ENCODE measurements around the gene CYB5R3. TPM values are rescaled to one million over a fixed set of nuclear protein-coding genes. Genes with fewer than 3 reads are reported as not detected.
A peak's percentile ranks its signal among the peaks of the same experiment; 100 is the strongest.

Gene CYB5R3
- polyA plus RNA-seq, 6 donors from 2014 or later: 72.0 to 142 (median 83.8) TPM

DNA sequence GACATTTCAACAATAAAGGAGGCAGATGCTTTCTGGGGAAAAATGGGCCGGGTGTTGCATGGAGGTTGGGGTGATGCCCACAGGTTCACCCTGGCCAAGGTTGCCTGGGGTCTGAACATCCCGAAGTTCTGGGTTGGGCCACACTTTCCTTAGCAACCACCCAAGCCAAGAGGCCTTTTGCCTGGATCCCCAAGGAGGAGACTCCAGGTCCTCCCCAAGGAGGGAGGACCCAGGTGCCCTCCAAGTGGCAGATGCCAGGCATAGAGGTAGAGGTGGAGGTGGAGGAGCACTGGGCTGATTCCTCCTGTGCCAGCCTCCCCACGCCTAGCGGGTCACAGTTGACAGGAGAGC is 1.2 kb downstream of the CYB5R3 start:
- peak overlapping the region in 5 of 6 donors; percentile 85 to 100 (median 98) for H3K27ac Mint-ChIP-seq
- DNase-seq: no peak
- H3K36me3 Mint-ChIP-seq: no peaks in the 10 kb centered on the region
- no peak for ATAC-seq (ENCODE audit: low read depth in 2 of 2)
- H3K9me3 Mint-ChIP-seq: peaks cover 0 to 2% (median 0%) of the 10 kb centered on the region in 7 donors
- H3K27me3 Mint-ChIP-seq: no peaks in the 10 kb centered on the region
- peak overlapping the region; percentile 78 to 99 (median 97) for H3K4me3 Mint-ChIP-seq
- H3K4me1 Mint-ChIP-seq: peaks cover 32 to 57% (median 55%) of the 10 kb centered on the region in 3 donors

GRCh38 chr22:42646569-42647525 is 2.3 kb downstream of the CYB5R3 start:
- Mint-ChIP-seq H3K27ac (peak overlapping the region in 4 of 6 donors; percentile 60 to 89 (median 72)), H3K36me3 (no peaks in the 10 kb centered on the region), H3K9me3 (peaks cover 0 to 2% (median 0%) of the 10 kb centered on the region in 7 donors), H3K4me3 (peak overlapping the region; percentile 29 to 98 (median 92)), H3K27me3 (no peaks in the 10 kb centered on the region), H3K4me1 (peaks cover 36 to 66% (median 62%) of the 10 kb centered on the region in 3 donors)
- DNase-seq (no peak), ATAC-seq (ENCODE audit: low read depth in 2 of 2) (no peak)

DNA sequence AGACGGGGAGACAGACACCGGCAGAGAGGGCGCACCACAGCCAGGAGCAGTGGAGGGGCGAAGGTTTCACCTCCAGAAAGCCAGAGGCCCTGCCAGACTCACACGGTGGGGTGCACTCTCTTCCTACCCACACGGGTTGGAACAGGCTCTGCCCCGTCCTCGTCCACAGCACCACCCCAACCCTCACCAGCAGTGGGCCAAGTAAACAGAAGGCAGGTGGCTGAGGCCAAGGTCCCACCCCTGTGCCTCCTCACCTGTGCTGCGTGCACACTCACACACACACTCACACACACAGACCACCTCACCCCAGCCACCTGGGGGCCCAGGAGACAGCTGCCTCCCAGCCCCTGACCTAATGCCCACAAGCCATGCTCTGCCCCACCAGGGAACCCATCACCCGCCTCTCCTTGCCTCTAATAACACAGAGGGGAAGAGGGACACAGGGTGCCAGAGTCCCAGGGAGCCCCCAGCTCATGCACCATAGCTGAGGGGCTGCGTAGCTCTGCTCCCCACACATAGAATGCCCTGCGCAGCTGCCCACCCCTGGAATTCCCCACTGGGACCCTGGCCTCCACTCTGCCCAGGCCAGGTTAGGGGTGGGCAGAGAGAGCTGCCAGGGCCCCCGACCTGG is 3.1 kb downstream of the CYB5R3 start:
- ATAC-seq (ENCODE audit: low read depth in 2 of 2) (no peak), DNase-seq (peak; percentile 27)
- no peaks in the 10 kb centered on the region for H3K27me3 Mint-ChIP-seq
- H3K4me1 Mint-ChIP-seq: peaks cover 36 to 72% (median 67%) of the 10 kb centered on the region in 3 donors
- peak overlapping the region in 5 of 6 donors; percentile 61 to 88 (median 83) for H3K27ac Mint-ChIP-seq
- H3K36me3 Mint-ChIP-seq: no peaks in the 10 kb centered on the region
- peaks cover 0 to 2% (median 0%) of the 10 kb centered on the region in 7 donors for H3K9me3 Mint-ChIP-seq
- H3K4me3 Mint-ChIP-seq: peak overlapping the region; percentile 48 to 83 (median 62)

- Mint-ChIP-seq H3K36me3 (no peaks in the 10 kb centered on the region), H3K9me3 (peaks cover 0 to 2% (median 0%) of the 10 kb centered on the region in 7 donors), H3K4me1 (peaks cover 41 to 78% (median 72%) of the 10 kb centered on the region in 3 donors), H3K27ac (peak overlapping the region in 4 of 6 donors; percentile 56 to 85 (median 74)), H3K4me3 (peak overlapping the region; percentile 15 to 83 (median 71)), H3K27me3 (no peaks in the 10 kb centered on the region)
- DNase-seq (no peak), ATAC-seq (ENCODE audit: low read depth in 2 of 2) (no peak)
Measured at GRCh38 chr22:42645341-42645937, 3.8 kb downstream of the CYB5R3 start.

GRCh38 chr22:42644422-42645340 is 4.5 kb downstream of the CYB5R3 start:
- DNase-seq (no peak), ATAC-seq (ENCODE audit: low read depth in 2 of 2) (no peak)
- H3K9me3 Mint-ChIP-seq: peaks cover 0 to 2% (median 0%) of the 10 kb centered on the region in 7 donors
- H3K4me3 Mint-ChIP-seq: peak overlapping the region; percentile 48 to 77 (median 67)
- H3K36me3 Mint-ChIP-seq: no peaks in the 10 kb centered on the region
- no peaks in the 10 kb centered on the region for H3K27me3 Mint-ChIP-seq
- peaks cover 41 to 83% (median 77%) of the 10 kb centered on the region in 3 donors for H3K4me1 Mint-ChIP-seq
- peak overlapping the region; percentile 33 to 86 (median 84) for H3K27ac Mint-ChIP-seq

DNA sequence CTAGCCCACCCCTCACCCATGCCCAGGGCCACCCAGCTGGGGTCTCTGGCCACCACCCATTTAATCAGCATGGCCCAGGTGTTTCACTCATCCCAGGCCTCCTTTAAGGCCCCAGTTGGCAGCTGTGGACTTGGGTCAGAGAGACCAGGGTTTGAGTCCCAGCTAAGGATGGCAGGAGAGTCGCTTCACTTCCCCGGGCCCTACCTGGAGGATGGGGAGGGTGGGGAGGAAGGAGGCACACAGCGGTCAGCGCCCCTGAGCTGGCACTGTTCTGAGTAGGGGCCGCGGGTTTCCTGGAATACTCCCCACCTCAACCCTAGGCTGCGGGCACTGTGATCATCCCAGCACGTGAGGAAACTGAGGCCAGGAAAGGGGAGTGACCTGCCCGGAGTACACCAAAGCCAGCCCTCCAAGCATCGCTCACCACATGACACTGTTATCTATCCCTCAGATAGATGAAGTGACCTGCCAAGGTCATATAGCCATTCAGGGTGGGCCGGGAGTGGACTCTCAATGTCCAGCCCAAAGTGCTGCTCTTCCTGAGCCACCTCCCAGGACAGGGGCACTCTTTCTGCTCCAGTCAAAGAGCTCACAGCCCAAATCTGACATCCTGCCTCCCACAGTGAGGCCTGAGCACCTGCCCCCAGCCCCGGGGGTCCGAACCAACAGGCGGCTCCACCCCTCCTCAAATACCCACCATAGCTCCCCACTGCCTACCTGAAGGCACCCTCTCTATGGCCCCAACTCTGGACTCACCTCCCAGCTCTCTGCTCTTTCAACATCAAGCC is 5.4 kb downstream of the CYB5R3 start:
- peaks cover 40 to 89% (median 75%) of the 10 kb centered on the region in 3 donors for H3K4me1 Mint-ChIP-seq
- no peaks in the 10 kb centered on the region for H3K36me3 Mint-ChIP-seq
- H3K27ac Mint-ChIP-seq: peak overlapping the region in 5 of 6 donors; percentile 17 to 86 (median 85)
- ATAC-seq (ENCODE audit: low read depth in 2 of 2) (no peak), DNase-seq (no peak)
- H3K9me3 Mint-ChIP-seq: peaks cover 0 to 2% (median 0%) of the 10 kb centered on the region in 7 donors
- H3K27me3 Mint-ChIP-seq: no peaks in the 10 kb centered on the region
- H3K4me3 Mint-ChIP-seq: peak overlapping the region in 6 of 8 donors; percentile 9 to 77 (median 39)

DNA sequence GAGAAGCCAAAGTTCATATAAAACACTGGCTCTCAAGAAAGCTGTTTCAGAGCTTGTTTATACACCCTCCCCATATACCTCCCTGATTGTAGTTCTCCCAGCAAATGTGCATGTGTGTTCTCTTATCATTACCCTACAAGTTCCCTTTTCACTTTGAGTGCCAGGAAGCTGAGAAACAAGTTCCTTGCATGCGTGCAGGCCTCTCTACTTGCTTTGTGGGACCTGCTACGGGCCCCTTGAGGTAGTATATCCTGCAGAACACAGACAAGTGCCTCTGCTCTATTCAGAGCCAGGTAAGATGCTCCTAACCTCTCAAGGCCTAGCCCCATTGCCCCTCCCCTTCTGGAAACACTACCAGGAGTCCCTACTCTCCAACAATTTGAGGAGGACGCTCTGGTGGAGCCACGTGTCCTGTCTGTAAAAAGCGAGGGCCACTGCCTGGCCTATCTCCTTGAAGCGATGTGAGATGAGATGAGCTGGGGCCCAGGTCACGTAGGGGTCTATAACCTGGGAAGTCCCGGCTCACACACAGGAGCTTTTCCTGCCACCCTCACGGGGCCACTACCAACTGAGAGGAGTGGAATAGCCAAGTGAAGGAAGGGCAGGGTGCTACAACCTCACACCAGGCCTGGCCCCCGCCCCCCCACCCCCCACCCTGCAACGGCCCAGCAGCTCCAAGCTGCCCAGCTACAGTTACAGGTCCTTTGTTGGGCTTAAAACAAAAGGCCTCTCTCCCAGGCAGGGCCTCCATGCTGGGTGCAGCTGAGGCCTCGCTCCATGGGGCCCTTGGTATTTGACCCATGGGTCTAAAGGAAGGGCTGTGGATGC is 6.2 kb downstream of the CYB5R3 start:
- DNase-seq (no peak), ATAC-seq (ENCODE audit: low read depth in 2 of 2) (peak; percentile 63 to 68)
- H3K9me3 Mint-ChIP-seq: no peaks in the 10 kb centered on the region
- H3K4me1 Mint-ChIP-seq: peaks cover 37 to 84% (median 67%) of the 10 kb centered on the region in 3 donors
- H3K27me3 Mint-ChIP-seq: no peaks in the 10 kb centered on the region
- peak overlapping the region in 2 of 8 donors; percentile 24 to 71 for H3K4me3 Mint-ChIP-seq
- peak overlapping the region in 4 of 6 donors; percentile 44 to 77 (median 68) for H3K27ac Mint-ChIP-seq
- no peaks in the 10 kb centered on the region for H3K36me3 Mint-ChIP-seq

DNA sequence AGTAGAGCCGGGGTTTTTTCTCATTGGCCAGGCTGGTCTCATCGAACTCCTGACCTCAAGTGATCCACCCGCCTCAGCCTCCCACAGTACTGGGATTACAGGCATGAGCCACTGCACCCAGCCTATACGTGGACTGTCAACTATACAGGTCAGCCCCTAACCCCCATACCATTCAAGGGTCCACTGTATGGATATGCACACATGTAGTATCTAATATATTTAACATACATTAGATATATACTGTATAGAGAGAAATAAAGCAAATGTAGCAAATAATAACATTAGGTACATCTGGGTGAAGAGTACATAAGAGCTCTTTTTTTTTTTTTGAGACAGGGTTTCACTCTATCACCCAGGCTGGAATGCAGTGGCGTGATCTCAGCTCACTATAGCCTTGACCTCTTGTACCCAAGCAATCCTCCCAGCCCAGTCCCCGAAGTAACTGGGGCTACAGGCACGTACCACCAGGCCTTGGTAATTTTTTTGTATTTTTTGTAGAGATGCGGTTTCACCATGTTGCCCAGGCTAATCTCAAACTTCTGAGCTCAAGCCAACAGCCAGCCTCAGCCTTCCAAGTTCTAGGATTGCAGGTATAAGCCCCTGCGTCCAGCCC is 7.3 kb downstream of the CYB5R3 start:
- DNase-seq (no peak), ATAC-seq (ENCODE audit: low read depth in 2 of 2) (no peak)
- Mint-ChIP-seq H3K4me3 (peak overlapping the region in 2 of 8 donors; percentile 30 to 34), H3K36me3 (no peaks in the 10 kb centered on the region), H3K27me3 (no peaks in the 10 kb centered on the region), H3K9me3 (no peaks in the 10 kb centered on the region), H3K4me1 (peaks cover 32 to 73% (median 63%) of the 10 kb centered on the region in 3 donors), H3K27ac (peak overlapping the region in 2 of 6 donors; percentile 11 to 56)

DNA sequence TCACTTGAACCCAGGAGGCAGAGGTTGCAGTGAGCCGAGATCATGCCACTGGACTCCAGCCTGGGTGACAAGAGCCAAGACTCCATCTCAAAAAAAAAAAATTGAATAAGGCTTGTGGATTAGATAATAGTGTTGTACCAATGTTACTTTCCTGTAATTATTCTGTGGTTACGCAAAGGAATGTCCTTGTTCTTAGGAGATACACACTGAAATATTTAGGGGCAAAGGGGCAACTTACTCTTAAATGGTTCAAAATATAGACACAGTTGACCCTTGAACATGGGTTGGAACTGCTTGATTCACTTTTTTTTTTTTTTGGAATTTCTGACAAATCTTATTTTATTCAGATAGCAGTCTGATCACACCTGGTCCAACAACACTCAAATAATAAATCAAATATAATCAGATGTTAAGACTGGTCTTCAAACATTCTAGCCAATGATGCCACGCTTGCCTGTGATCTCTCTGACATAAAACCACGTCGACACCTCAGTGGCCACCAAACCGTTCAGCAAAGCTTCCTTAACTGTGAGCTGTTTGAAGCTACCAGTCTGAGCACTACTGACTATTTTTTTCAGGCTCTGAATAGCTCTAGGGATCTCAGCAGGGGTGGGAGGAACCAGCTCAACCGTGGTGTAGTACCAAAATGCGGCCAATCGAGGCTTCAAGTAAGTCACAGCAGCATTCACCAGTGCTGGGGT is 9.5 kb downstream of the CYB5R3 start:
- DNase-seq (no peak), ATAC-seq (ENCODE audit: low read depth in 2 of 2) (peak; percentile 45 to 46)
- H3K9me3 Mint-ChIP-seq: no peaks in the 10 kb centered on the region
- no peak overlapping the region for H3K4me3 Mint-ChIP-seq
- H3K27me3 Mint-ChIP-seq: no peaks in the 10 kb centered on the region
- no peaks in the 10 kb centered on the region for H3K36me3 Mint-ChIP-seq
- peaks cover 22 to 52% (median 44%) of the 10 kb centered on the region in 3 donors for H3K4me1 Mint-ChIP-seq
- no peak overlapping the region for H3K27ac Mint-ChIP-seq

DNA sequence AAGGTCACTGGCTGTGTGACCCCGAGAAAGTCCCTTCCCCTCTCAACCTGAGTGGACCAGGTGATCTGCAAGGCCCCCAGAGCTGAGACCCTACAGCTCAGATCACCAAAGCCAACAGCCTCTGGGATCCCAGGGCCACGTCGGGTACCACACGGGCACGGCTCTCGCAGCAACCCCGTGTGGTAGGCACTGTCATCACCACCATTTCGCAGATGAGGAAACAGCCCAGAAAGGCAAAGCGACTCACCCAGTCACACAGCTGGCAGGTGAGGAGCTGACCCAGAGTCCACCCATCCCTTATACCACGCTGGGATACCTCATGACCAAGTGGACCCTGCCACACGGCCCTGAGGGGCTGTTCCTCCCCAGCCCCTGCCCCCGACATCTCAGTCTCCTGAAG is 11.6 kb downstream of the CYB5R3 start:
- Mint-ChIP-seq H3K9me3 (no peaks in the 10 kb centered on the region), H3K36me3 (no peaks in the 10 kb centered on the region), H3K4me3 (peak overlapping the region in 1 of 8 donors; percentile 52), H3K27ac (peak overlapping the region in 3 of 6 donors; percentile 37 to 59 (median 38)), H3K4me1 (peaks cover 9 to 33% (median 28%) of the 10 kb centered on the region in 3 donors), H3K27me3 (no peaks in the 10 kb centered on the region)
- DNase-seq: no peak
- no peak for ATAC-seq (ENCODE audit: low read depth in 2 of 2)
